WI38 (cell line): ENCODE results near the gene PARN.

Experiments used
- H3K4me3 ChIP-seq: 2 replicates; pipeline ENCODE4 v1.5.1; 2011; ENCODE audit warnings: low read depth, mild to moderate bottlenecking, control low read depth, low read length
- CTCF ChIP-seq: IDR thresholded peaks from 2 replicates; pipeline ENCODE4 v1.5.1; 2012; ENCODE audit warnings: low read depth, mild to moderate bottlenecking, control low read depth, low read length

PARN gene

GRCh38 chr16:14566599-14566998 lies 63.5 kb downstream of the PARN start:
- H3K4me3 ChIP-seq, result no peak overlapping the region
- TF ChIP-seq CTCF, result no peak

- H3K4me3 ChIP-seq, result no peak overlapping the region
- TF ChIP-seq CTCF, result no peak
These were observed 64.4 kb downstream of the PARN start for GRCh38 chr16:14565688-14566025.

GRCh38 chr16:14564861-14565687 lies 65.0 kb downstream of the PARN start:
- H3K4me3 ChIP-seq, result no peak overlapping the region
- TF ChIP-seq CTCF, result no peak

DNA sequence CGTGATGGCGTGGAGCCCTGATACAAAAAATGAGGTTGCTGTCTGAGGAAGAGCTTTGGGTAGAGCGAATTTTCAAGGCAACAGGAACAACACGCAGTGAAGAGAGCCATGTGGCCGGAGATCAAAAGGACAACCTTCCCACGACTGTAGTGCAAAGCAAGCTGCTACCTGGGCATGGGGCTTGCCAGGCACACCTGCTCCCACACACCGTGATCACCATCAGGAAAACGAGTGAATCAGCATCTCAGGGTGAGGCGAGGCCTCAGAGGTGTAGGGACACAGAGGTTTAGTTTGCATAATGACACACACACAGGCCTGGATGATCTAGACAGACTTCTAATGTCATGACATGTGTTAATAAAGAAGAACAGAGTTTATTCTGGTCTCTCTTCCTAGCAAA lies 65.7 kb downstream of the PARN start:
- no peak overlapping the region for H3K4me3 ChIP-seq
- TF ChIP-seq CTCF, result no peak

- H3K4me3 ChIP-seq, result no peak overlapping the region
- no peak for TF ChIP-seq CTCF
These were observed 67.2 kb downstream of the PARN start for GRCh38 chr16:14562691-14563491.

DNA sequence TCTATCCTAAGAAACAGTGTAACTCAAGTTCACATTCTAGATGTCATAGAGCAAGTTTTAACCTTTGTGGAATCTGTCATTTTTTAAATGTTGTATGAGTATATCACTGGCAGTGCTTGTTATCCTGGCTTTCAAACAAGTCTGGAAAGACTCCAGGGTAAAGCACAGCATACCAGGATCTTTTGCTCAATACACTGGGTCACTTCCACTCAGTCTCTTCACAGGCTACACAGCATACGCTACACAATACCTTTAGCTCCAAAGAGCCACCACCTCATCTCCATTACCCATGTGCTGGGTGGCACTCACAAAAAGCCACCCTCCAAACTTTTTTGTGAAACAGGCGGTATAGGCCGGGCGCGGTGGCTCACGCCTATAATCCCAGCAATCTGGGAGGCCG lies 69.5 kb downstream of the PARN start:
- no peak for TF ChIP-seq CTCF
- H3K4me3 ChIP-seq, result no peak overlapping the region

GRCh38 chr16:14559809-14560241 lies 70.2 kb downstream of the PARN start:
- H3K4me3 ChIP-seq, result no peak overlapping the region
- TF ChIP-seq CTCF, result no peak
